SK-N-SH (cell line): ENCODE results near the gene ISYNA1.
"Not testable (repeated sequence)": the region's sequence is repeated elsewhere in the genome, so short reads cannot be mapped to it uniquely, and the experiment has no call there.

Source experiments
- CTCF ChIP-seq: fragments of 200-600 bp; sonication (generic); IDR thresholded peaks from 2 replicates; pipeline ENCODE4 v1.6.1; 2017; ENCODE audit warnings: antibody characterized with exemption, mild to moderate bottlenecking, moderate library complexity
- EZH2phosphoT487 ChIP-seq: fragments of 200-600 bp; sonication (generic); IDR thresholded peaks from 2 replicates; pipeline ENCODE4 v1.6.1; 2017; ENCODE audit warnings: low read depth, mixed run types, mild to moderate bottlenecking, antibody characterized with exemption, moderate library complexity, borderline replicate concordance
- JUND ChIP-seq: IDR thresholded peaks from 2 replicates; pipeline ENCODE4 v1.4.0; 2012
- MAX ChIP-seq: IDR thresholded peaks from 2 replicates; pipeline ENCODE4 v1.4.0; 2012; ENCODE audit warnings: low read depth
- RAD21 ChIP-seq: IDR thresholded peaks from 2 replicates; pipeline ENCODE4 v1.6.1; 2012; ENCODE audit warnings: mild to moderate bottlenecking, low read length
- SMC3 ChIP-seq: IDR thresholded peaks from 2 replicates; pipeline ENCODE4 v1.6.1; 2012; ENCODE audit warnings: low read depth, low read length, improper control_type of control experiment

- TF ChIP-seq EZH2phosphoT487, JUND, CTCF, SMC3, RAD21, MAX: not testable (repeated sequence)
Observed at GRCh38 chr19:18405754-18406153, 32.2 kb downstream of the ISYNA1 start.
